HG03280 (cell line): Measurements from ENCODE around the gene USH2A.

ENCODE experiments used
- ATAC-seq: cut with Tn5 transposase; IDR thresholded peaks from one replicate; pipeline ENCODE4 v1.9.1; 2021; ENCODE audit warnings: mild to moderate bottlenecking, moderate library complexity; ENCODE audit not compliant: unreplicated experiment

USH2A gene

GRCh38 chr1:215612391-215612790 lies 810.9 kb downstream of the USH2A start:
- no peak for ATAC-seq

- no peak for ATAC-seq
Observed at GRCh38 chr1:215608646-215609045, 814.6 kb downstream of the USH2A start.

GRCh38 chr1:215607412-215607811 lies 815.8 kb downstream of the USH2A start:
- ATAC-seq: no peak

- peak; percentile 58 for ATAC-seq
Observed at GRCh38 chr1:215606564-215607168, 816.6 kb downstream of the USH2A start.

GRCh38 chr1:215606036-215606435 lies 817.2 kb downstream of the USH2A start:
- no peak for ATAC-seq

GRCh38 chr1:215605011-215605621 lies 818.1 kb downstream of the USH2A start:
- no peak for ATAC-seq

- ATAC-seq: no peak
Observed at GRCh38 chr1:215603319-215603718, 819.9 kb downstream of the USH2A start.

- ATAC-seq: no peak
Observed at GRCh38 chr1:215601276-215601675, 822.0 kb downstream of the USH2A start.

GRCh38 chr1:215600867-215601266 lies 822.4 kb downstream of the USH2A start:
- ATAC-seq: no peak

GRCh38 chr1:215600258-215600792 lies 822.9 kb downstream of the USH2A start:
- ATAC-seq: no peak

GRCh38 chr1:215599418-215600074 lies 823.7 kb downstream of the USH2A start:
- ATAC-seq: no peak

GRCh38 chr1:215597961-215598360 lies 825.3 kb downstream of the USH2A start:
- ATAC-seq: no peak

GRCh38 chr1:215595231-215595630 lies 828.0 kb downstream of the USH2A start:
- ATAC-seq: no peak

- no peak for ATAC-seq
Observed at GRCh38 chr1:215594640-215595039, 828.6 kb downstream of the USH2A start.

- no peak for ATAC-seq
Observed at GRCh38 chr1:215590779-215591491, 832.3 kb downstream of the USH2A start.

- ATAC-seq: no peak
Observed at GRCh38 chr1:215589650-215590435, 833.4 kb downstream of the USH2A start.

- no peak for ATAC-seq
Observed at GRCh38 chr1:215584389-215584788, 838.9 kb downstream of the USH2A start.

GRCh38 chr1:215583185-215583749 lies 840.0 kb downstream of the USH2A start:
- ATAC-seq: peak; percentile 46

- ATAC-seq: no peak
Observed at GRCh38 chr1:215581896-215582295, 841.4 kb downstream of the USH2A start.
